ENCODE results near the gene ZNF593. TPM values are rescaled to one million over a fixed set of nuclear protein-coding genes. Genes with fewer than 3 reads are reported as not detected.
A peak's percentile ranks its signal among the peaks of the same experiment; 100 is the strongest.

The ZNF593 gene
- total RNA-seq, 2 donors from 2014 or later = 44.5 to 50.7 TPM

DNA sequence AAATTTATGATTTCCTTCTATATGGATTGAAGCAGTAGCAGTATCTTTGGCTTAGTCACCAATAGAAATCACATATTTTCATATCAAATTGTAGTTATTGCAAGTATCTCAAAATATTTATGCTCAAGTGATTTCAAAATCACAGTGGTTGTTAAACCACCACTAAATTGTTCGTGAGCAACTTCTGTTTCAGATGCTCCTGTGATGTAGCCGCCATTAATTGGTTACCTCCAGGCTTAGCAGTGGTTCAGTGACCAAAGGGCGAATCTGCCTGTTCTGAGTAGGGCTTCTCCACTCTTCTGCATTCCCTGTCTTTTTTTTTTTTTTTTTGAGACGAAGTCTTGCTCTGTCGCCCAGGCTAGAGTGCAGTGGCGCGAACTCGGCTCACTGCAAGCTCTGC is 5.6 kb downstream of the ZNF593 start:
- intact Hi-C loops (cut with DNase I) = no loop called here
- 89% methylated on average over 8 of the region's 8 CpGs for WGBS
- TF ChIP-seq POLR2AphosphoS5 (IDR thresholded peaks at IDR 0.05) (no peak), POLR2A (IDR thresholded peaks at IDR 0.05) (no peak)
- TF ChIP-seq, protein P1, sequence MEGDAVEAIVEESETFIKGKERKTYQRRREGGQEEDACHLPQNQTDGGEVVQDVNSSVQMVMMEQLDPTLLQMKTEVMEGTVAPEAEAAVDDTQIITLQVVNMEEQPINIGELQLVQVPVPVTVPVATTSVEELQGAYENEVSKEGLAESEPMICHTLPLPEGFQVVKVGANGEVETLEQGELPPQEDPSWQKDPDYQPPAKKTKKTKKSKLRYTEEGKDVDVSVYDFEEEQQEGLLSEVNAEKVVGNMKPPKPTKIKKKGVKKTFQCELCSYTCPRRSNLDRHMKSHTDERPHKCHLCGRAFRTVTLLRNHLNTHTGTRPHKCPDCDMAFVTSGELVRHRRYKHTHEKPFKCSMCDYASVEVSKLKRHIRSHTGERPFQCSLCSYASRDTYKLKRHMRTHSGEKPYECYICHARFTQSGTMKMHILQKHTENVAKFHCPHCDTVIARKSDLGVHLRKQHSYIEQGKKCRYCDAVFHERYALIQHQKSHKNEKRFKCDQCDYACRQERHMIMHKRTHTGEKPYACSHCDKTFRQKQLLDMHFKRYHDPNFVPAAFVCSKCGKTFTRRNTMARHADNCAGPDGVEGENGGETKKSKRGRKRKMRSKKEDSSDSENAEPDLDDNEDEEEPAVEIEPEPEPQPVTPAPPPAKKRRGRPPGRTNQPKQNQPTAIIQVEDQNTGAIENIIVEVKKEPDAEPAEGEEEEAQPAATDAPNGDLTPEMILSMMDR (IDR thresholded peaks at IDR 0.05) = no peak

DNA sequence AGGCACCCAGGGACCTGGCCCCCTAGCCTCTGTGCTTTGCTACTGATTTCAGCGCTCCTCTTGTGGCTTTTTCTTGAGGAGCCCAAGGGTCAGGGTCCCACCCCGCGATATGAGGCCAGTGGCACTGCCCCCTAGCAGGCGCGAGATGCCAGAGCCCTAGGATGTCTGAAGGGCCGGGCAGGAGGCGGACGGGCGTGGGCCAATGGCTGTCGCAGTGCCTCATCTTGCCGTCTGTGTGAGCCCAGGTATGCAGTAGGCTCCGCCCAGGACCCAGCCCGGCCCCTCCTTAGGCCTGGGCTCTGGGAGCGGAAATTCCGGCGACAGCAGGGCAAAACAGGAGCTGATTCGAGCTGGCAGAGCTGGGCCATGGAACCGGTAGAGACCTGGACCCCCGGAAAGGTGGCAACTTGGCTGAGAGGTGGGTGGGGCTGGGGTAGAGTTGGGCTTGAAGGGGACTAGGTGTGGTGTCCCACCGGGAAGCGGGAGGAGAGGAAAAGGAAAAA is 7.5 kb downstream of the ZNF593 start, which contains the start of gene CNKSR1:
Gene CNKSR1, plus strand, starts transcription at position 310 of the 503 bp plus-strand sequence. Its CDS starts 57 bp downstream, at position 367.
- 25% methylated on average over 21 of the region's 21 CpGs for WGBS
- H3K9me3 ChIP-seq = no peaks in the 10 kb centered on the region
- H3K27me3 ChIP-seq (replicated peaks; ENCODE audit: insufficient read depth) = no peaks in the 10 kb centered on the region
- no peaks in the 10 kb centered on the region for H3K36me3 ChIP-seq
- H3K27ac ChIP-seq = peak within 1 kb of the TSS; percentile 35 to 54
- intact Hi-C loops (cut with DNase I) = no loop called here
- peak within 1 kb of the TSS; percentile 29 to 43 for H3K4me3 ChIP-seq
- peak; percentile 73 for DNase-seq (ENCODE audit: low spot score)
- no peaks in the 10 kb centered on the region for H3K4me1 ChIP-seq (replicated peaks)
- TF ChIP-seq, protein P1 (IDR thresholded peaks at IDR 0.05) = peak in 1 of 4 experiments; percentile 38
- peak; percentile 44 for TF ChIP-seq POLR2A (IDR thresholded peaks at IDR 0.05)
- peak; percentile 68 for TF ChIP-seq POLR2AphosphoS5 (IDR thresholded peaks at IDR 0.05)

More for the DNA sequence above, 5.6 kb downstream of the ZNF593 start:
- Histone ChIP-seq H3K27me3 (replicated peaks; ENCODE audit: insufficient read depth) (no peaks in the 10 kb centered on the region), H3K36me3 (no peaks in the 10 kb centered on the region), H3K4me1 (replicated peaks) (no peaks in the 10 kb centered on the region), H3K4me3 (no peak overlapping the region), H3K9me3 (no peaks in the 10 kb centered on the region), H3K27ac (no peak overlapping the region)
- DNase-seq (ENCODE audit: low spot score) = no peak

DNA sequence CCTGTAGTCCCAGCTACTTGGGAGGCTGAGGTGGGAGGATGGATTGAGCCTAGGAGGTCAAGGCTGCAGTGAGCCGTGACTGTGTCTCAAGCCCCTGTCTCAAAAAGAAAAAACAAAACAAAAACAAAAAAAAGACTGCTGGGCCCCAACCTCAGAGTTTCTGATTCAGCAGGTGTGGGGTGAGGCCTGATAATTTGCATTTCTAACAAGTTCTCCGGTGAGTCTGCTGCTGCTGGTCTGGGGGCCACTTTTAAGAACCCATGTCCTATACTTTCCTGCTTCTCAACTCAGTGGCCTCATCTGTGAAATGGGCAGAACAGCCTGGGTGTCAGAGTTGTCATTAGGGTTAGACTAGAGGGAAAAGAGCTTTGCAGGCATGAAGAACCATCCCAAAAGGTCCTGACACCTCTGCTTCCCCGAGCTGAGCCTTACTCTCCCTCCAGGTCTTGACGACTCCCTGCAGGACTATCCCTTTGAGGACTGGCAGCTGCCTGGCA is 10.3 kb downstream of the ZNF593 start:
- intact Hi-C loops (cut with DNase I) = no loop called here
- TF ChIP-seq POLR2A (IDR thresholded peaks at IDR 0.05) = no peak
- TF ChIP-seq, protein P1 (IDR thresholded peaks at IDR 0.05) = no peak
- no peak for TF ChIP-seq POLR2AphosphoS5 (IDR thresholded peaks at IDR 0.05)
- H3K9me3 ChIP-seq = no peaks in the 10 kb centered on the region
- no peak overlapping the region for H3K27ac ChIP-seq
- no peaks in the 10 kb centered on the region for H3K27me3 ChIP-seq (replicated peaks; ENCODE audit: insufficient read depth)
- WGBS = 78% methylated on average over 4 of the region's 4 CpGs
- no peaks in the 10 kb centered on the region for H3K4me1 ChIP-seq (replicated peaks)
- DNase-seq (ENCODE audit: low spot score) = no peak
- H3K4me3 ChIP-seq = no peak overlapping the region
- no peaks in the 10 kb centered on the region for H3K36me3 ChIP-seq

DNA sequence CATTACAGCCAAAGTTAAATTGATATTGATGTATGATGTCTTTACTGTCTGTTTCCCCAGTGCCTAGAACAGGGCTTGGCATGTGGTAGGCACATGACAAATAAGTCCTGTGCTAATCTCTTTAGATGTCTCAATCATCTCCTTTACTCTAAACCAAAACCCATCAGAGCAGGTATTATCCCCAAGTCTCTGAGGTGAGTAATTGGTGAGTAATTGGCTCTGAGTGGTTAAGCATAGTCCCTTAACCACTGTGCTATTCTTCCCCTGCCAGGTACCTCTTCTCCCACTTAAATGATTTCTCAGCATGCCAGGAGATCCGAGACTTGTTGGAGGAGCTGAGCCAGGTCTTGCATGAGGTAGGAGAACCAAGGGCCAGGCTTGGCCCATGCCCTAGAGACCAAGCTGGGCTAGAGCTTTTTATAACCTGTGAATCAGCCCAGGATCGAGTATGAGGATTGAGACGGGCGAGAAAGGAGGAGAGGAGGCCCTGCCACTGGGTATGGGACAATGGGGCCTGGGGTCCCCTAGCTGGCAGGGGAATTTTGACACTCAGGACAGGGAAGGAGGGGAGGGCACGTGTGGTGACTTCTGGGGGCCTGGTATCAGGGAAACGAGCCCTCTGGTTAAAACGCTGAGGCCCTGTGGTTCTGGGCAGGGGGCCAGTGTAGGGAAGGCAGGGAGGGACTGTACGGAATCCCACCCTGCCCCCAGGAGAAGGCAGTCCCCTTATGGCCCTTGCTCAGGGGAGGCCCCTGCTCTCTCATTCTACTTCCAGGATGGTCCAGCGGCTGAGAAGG is 12.1 kb downstream of the ZNF593 start:
- intact Hi-C loops (cut with DNase I) = no loop called here
- Histone ChIP-seq H3K4me1 (replicated peaks) (no peaks in the 10 kb centered on the region), H3K27ac (no peak overlapping the region), H3K9me3 (no peaks in the 10 kb centered on the region), H3K27me3 (replicated peaks; ENCODE audit: insufficient read depth) (no peaks in the 10 kb centered on the region), H3K4me3 (no peak overlapping the region), H3K36me3 (no peaks in the 10 kb centered on the region)
- TF ChIP-seq POLR2A (IDR thresholded peaks at IDR 0.05) (no peak), POLR2AphosphoS5 (IDR thresholded peaks at IDR 0.05) (no peak)
- TF ChIP-seq, protein P1 (IDR thresholded peaks at IDR 0.05) = no peak
- WGBS = 66% methylated on average over 9 of the region's 9 CpGs
- DNase-seq (ENCODE audit: low spot score) = no peak
